IMR-90 (cell line): Measurements from ENCODE around the gene CDK14.

ENCODE experiments used
- POLR2A ChIP-seq: IDR thresholded peaks from 2 replicates; pipeline ENCODE4 v1.6.1; 2012; ENCODE audit warnings: mild to moderate bottlenecking, low read depth, low read length
- SMC3 ChIP-seq: fragments of 150-350 bp; IDR thresholded peaks from 2 replicates; pipeline ENCODE4 v1.6.1; 2016; ENCODE audit warnings: low read depth, mild to moderate bottlenecking, antibody characterized with exemption, low read length, moderate library complexity
- TF ChIP-seq, protein P1 (sequence below): conservative IDR thresholded peaks from 2 replicates; pipeline ENCODE4 v1.5.1; 2012; ENCODE audit warnings: mild to moderate bottlenecking, low read depth, low read length, improper control_type of control experiment
- TF ChIP-seq, protein P2 (sequence below): fragments of 150-350 bp; IDR thresholded peaks from 2 replicates; pipeline ENCODE4 v1.6.1; 2017; ENCODE audit warnings: mild to moderate bottlenecking, antibody characterized with exemption, low read length, low read depth

DNA sequence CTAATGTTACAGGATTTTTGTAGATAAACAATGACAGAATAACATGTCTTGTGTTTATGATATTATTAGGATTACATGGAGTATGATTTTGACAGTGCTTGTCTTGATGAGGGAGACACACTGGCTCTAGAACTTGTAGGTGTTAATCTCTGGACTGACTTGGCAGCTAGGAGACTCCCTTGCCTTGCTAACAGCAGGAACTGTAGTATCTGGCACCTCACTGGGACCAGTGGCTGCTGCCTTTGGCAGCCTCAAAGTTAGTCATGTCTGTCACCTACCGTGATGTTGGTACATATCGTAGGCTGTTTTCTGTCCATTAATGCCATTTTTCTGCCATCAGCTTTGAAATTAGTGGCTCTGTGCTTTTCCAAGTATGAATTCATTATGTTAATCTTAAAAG is 261.5 kb downstream of the CDK14 start:
- TF ChIP-seq, protein P1, sequence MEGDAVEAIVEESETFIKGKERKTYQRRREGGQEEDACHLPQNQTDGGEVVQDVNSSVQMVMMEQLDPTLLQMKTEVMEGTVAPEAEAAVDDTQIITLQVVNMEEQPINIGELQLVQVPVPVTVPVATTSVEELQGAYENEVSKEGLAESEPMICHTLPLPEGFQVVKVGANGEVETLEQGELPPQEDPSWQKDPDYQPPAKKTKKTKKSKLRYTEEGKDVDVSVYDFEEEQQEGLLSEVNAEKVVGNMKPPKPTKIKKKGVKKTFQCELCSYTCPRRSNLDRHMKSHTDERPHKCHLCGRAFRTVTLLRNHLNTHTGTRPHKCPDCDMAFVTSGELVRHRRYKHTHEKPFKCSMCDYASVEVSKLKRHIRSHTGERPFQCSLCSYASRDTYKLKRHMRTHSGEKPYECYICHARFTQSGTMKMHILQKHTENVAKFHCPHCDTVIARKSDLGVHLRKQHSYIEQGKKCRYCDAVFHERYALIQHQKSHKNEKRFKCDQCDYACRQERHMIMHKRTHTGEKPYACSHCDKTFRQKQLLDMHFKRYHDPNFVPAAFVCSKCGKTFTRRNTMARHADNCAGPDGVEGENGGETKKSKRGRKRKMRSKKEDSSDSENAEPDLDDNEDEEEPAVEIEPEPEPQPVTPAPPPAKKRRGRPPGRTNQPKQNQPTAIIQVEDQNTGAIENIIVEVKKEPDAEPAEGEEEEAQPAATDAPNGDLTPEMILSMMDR: no peak
- TF ChIP-seq POLR2A (no peak), SMC3 (no peak)
- TF ChIP-seq, protein P2, sequence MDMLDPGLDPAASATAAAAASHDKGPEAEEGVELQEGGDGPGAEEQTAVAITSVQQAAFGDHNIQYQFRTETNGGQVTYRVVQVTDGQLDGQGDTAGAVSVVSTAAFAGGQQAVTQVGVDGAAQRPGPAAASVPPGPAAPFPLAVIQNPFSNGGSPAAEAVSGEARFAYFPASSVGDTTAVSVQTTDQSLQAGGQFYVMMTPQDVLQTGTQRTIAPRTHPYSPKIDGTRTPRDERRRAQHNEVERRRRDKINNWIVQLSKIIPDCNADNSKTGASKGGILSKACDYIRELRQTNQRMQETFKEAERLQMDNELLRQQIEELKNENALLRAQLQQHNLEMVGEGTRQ: no peak
